Left ventricle myocardium superior (tissue), 1 donor: ENCODE data around the gene JPH3. TPM values are rescaled to one million over a fixed set of nuclear protein-coding genes. Genes with fewer than 3 reads are reported as not detected.

ENCODE experiments used
- ATAC-seq: fragments of 200-7000 bp; cut with Tn5 transposase; one replicate; pipeline ENCODE4 v1.9.1; 2020; ENCODE audit warnings: mild to moderate bottlenecking, moderate library complexity
- DNase-seq: peaks from one replicate; pipeline ENCODE4 v3.0.0-alpha.2; 2020
- intact Hi-C: fragments of 100-400 bp; cut with micrococcal nuclease; formaldehyde crosslinking; loops from one replicate; pipeline ENCODE4 v1.11.0; 2022
- total RNA-seq: library from RNA; stranded (reverse); fragmentation: NEBNext Ultra II Directional; extraction: Animal tissue kit (Norgen Biotek cat#: 25700); gene quantifications from one replicate; pipeline ENCODE4 v1.2.1, GENCODE V29; 2021
- donor health status: DM: no; HTN: yes; CAD: no; lungs with severe emphysema.

JPH3 gene
- total RNA-seq, 1 donor from 2014 or later, result 0.12 TPM

DNA sequence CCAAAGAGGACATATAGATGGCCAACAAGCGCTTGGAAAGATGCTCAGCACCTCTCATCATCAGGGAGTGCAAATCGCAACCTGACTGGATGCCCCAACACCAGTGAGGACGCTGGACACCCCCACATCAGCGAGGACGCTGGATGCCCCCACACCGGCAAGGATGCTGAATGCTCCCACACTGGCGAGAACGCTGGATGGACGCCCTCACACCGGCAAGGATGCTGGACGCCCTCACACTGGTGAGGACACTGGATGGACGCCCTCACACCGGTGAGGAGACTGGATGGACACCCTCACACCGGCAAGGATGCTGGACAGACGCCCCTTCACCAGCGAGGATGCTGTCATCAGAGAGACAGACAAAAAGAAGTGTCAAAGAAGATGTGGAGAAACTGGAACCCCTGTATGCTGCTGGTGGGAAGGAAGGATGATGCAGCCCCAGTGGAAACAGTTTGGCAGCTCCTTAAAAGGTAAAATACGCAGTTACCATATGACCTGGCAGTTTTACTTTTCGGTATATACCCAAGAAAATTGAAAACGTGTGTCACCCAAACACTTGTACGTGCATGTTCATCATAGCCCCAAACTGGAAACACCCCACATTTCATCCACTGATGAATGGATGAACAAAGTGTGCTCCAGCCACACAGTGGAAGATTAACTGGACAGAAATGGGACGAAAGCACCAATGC lies 10.1 kb upstream of the JPH3 start:
- ATAC-seq, result no peak
- DNase-seq, result no peak
- intact Hi-C loops, result no loop called here

DNA sequence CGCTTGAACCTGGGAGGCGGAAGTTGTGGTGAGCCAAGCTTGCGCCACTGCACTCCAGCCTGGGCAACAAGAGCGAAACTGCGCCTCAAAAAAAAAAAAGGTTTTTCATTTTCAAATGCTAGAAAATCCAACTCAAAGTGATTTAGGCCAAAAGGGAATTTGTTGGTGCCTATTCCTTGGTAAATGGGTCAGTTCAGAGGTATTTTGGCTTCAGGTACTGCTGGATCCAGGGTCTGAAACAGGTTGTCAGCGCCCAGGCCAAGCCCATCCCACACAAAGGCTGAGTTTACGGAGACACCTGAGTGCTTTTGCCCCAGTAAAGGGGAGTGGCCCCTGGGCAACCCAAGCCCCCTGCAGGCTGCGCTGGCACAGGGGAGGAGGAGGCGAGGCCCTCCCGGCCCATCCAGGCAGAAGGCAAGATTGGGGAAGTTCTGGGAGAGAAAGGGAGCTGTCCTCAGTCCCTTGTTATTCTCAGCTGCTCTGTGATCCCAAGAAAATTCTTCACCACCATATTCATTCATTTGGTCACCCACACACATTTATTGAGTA lies 8.5 kb upstream of the JPH3 start:
- DNase-seq (no peak), ATAC-seq (no peak)
- intact Hi-C loops, result no loop called here

DNA sequence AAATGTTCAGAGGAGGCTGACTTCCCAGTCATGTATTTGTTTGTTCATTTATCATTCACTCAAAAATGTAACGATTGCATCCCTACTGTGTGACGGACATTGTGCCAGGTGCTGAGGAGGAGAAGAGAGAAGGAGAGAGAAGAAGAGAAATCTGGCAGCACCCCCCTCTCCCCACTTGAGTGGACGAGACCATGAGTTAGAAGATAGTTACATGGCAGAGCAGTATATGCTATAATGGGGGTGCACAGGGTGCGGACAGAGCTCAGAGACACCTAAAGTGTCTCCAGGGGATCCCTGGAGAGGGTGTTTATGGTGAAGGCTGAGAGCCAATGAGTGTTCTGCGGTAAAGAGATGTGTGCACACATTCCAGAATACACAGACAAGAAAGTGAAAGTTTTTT lies 6.6 kb upstream of the JPH3 start:
- no peak for DNase-seq
- no peak for ATAC-seq
- intact Hi-C loops, result no loop called here

DNA sequence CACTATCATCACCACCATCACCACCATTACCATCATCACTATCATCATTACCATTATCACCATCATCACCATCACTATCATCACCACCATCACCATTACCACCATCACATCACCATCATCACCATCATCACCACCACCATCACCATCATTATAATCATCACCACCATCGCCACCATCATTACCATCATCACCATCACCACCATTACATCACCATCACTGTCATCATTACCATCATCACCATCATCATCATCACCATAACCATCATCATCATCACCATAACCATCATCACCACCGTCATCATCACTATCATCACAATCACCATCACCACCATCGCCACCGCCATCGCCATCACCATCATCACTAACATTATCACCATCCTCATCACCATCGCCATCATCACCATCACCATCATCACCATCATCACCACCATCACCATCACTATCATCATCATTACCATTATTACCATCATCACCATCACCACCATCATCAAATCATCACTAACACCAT lies 4.9 kb upstream of the JPH3 start:
- intact Hi-C loops, result no loop called here

DNA sequence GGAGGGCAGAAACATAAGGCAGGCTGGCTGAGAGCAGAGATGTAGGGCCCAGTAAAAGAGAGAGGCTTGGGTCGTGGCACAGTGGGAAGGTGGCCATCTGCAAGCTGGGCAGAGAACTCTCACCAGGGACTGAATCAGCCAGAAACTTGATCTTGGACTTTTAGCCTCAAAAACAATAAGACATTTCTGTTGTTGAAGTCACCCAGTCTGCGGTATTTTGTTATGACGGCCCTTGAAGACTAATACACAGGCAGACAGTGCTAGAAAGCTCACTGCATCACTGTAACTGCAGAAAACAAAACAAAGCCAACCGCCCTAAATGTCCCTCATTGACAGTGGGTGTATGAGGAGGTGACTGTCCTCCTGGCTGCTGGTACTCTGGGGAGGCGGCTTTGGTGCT lies 3.9 kb upstream of the JPH3 start:
- ATAC-seq, result no peak
- intact Hi-C loops, result no loop called here

More for the DNA sequence above, 4.9 kb upstream of the JPH3 start:
- no peak for DNase-seq
- ATAC-seq, result no peak

DNA sequence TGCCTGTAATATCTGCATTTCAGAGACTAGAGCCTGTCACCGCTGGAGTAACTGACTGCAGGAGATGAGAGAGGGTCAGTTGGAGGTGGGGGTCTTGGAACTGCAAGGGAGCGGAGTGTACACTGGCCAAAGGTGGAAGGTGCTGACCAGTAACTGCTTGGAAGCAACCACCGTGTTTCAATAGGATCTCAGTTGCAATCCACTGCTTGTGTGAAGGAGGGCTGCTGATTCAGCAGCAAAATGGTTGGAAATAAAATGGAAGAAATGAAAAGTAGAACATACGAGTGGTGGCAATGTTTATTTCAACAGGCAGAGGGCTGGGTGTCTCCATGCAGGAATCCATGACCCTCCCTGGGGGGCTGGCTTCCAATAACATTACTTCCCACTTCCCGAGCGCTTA lies 2.1 kb upstream of the JPH3 start:
- intact Hi-C loops, result no loop called here
- DNase-seq, result no peak
- ATAC-seq, result no peak

More for the DNA sequence above, 3.9 kb upstream of the JPH3 start:
- DNase-seq, result no peak

DNA sequence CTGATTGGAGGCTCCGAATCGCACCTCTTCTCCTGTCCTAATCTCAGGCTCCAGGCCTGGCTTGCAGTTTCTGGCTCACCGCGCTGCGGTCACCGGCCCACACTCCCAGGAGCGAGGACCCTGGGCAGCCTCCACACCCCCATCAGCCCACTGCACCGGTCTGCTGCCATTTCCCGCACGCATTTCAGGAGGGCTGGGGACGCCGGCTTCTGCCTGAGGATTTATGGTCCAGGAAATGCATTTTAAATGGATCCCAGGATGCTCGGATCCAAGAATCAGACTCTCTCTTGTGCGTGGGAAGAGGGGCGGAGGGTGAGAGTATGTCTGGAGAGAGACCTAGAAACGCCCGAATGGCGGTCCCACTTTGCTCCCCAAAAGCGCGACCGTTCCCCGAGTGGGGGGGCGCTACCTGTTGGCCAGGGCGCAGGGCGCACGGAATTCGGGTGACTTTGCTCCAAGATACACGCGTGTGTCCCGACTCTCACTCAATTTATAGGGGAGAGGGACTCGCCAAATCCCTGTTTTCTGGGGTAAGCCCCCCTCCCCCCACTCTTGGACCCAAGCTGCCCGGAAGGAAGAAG lies 817 bp upstream of the JPH3 start:
- DNase-seq (no peak), ATAC-seq (no peak)
- intact Hi-C loops, result no loop called here

DNA sequence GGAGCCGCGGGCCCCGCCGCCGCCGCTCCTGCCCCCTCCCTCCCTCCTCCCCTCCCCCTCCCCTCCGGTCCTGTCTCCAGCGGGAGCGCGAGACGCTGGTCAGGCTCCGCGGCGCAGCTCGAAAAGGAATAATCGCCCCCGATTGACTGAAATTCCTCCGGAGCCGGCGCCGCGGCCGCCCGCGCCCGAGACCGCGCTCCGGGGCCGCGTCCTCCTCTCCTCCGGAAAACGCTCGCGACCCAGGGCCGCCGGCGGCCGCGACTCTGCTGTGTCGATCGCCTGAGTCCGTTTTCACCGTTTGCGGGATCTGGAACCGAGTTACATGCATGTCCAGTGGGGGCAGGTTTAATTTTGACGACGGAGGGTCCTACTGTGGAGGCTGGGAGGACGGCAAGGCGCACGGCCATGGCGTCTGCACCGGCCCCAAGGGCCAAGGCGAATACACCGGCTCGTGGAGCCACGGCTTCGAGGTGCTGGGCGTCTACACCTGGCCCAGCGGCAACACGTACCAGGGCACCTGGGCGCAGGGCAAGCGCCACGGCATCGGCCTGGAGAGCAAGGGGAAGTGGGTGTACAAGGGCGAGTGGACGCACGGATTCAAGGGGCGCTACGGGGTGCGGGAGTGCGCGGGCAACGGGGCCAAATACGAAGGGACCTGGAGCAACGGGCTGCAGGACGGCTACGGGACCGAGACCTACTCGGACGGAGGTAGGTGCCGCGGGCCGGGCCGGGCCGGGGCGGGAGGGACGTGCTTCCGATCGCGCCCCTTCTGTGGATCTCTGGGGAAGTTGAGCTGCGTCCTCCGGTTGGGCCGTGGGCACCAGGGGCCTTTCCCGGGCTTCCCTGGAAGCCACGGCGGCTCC lies 744 bp downstream of the JPH3 start:
- ATAC-seq (no peak), DNase-seq (no peak)

DNA sequence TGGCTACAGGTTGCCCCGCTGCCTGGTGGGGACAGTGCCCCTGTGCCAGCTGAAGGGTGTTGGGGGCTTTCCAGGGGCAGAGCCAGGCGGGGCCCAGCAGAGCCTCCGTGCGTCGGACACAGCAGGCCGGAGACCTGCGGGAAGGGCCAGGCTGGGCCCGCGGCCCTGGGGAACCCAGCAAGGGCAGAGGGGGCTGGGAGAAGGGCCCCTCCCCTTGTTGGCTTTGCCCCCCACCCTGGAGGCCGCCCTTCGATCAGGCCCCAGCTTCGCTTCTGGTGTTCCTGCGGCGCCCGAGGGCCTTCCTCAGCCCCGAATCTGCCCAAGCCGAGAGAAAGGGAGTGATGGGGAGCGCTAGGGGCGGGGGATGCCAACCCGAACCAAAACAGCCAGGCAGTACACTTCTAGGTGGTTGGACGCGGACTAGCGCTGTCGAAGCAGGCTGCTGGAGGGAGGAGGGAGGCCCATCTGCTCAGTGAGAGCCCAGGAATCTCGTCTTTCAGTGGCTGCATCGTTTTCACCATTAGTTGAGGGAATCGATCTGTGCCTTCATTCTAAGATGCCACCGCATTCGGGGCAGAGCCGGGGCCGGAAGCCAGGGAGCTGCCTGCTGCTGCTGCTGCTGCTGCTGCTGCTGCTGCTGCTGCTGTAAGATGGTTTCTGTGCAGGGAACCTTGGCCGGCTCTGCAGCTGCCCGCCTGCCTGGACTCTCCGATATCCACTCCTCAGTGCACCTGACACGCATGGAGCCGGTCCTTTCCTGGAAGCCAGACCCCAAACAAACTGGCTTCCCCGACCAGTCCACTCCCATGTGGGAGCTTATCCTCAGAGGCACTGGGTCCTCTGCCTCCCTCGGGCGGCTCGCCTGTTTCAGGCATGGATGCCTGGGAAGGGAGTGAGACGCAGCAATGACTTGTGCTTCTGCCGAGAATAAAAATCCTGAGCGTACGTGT lies 1.7 kb downstream of the JPH3 start:
- intact Hi-C loops, result no loop called here
- no peak for ATAC-seq
- no peak for DNase-seq

More for the DNA sequence above, 744 bp downstream of the JPH3 start:
- intact Hi-C loops, result no loop called here

DNA sequence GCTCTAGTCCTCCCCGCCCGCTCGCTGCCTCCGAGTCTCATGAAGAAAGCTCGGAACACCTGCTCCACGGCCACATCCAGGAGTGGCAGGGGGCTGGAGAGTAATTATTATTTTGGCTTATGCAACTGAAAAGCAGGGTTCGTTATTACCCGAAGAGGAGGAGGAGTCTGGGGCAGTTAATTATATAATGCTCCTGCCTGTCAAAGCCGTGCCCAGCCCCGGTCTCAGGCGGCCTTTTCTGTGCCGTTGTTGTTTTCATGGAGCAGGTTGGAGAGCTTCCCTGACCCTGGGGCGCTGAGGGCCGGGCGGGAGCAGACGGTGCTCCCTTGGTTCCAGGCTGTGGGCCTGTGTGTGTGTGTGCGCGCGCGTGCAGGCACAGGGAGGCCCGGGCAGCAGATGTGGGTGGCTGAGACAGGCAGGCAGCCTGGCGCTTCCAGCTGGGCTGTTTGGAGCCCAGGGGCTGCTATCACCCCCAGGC lies 2.4 kb downstream of the JPH3 start:
- intact Hi-C loops, result no loop called here
- ATAC-seq, result no peak
- no peak for DNase-seq

DNA sequence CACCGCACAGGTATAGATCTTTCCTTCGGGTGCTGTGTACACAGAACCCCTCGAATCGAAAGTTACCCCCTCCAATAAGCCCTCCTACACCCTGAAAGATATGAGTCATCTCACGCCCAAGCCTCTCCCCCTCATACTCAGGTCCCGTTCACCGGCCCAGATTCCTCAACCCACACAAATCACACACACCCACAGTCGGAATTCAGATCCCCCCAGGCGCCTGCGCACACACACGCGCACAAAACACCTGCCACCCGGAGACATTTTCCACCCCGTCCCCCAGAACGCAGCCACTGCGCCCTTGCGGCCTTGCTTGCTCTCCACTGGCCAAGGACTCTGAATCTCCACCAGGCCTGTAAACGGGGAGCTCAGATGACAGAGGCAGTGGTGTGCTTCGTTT lies 4.9 kb downstream of the JPH3 start:
- intact Hi-C loops, result no loop called here
- ATAC-seq (no peak), DNase-seq (no peak)

DNA sequence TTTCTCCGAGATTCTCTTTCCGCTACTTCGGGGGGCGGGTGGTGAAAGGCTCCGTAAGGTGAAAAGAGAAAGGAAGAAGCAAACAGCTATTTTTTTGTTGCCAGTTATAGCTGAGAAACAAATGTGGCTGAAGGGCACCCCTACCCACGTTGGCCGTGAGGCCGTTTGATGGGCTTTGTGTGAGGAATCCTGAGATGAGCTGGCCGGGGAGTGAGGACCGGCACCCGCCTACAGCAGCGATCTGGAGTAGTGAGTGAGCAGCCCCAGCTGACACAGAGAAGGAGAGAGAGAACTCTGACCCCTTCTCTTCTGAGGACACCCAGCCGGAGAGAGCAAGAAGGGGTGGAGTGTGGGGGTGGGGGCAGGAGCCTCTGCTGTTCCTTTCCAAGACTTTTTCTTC lies 5.6 kb downstream of the JPH3 start:
- DNase-seq, result no peak
- intact Hi-C loops, result no loop called here
- ATAC-seq, result no peak

DNA sequence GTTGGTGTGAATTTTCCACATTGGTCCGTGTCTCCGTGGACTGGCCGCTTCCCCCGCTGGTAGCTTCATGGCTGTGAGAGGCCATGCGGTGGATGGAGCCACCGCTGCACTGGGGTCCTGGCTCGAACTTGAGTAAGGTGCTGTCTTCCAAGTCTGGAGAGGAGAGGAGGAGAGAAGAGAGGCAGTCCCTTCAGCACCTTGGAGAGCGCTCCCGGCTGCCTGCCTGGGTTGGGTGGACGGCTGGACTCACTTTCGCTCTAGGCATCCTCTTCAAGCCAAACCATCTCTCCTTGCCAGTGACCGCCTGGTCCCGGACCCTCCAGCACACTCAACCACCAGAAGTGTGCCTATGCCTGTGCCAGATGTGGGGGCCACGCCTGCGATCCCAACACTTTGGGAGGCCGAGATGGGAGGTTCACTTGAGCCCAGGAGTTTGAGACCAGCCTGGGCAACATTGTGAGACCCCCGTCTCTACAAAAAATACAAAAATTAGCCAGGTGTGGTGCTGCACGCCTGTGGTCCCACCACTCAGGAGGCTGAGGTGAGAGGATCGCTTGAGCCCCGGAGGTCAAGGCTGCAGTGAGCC lies 6.2 kb downstream of the JPH3 start:
- intact Hi-C loops, result no loop called here
- peak; percentile 62 for ATAC-seq
- peak; percentile 76 for DNase-seq

DNA sequence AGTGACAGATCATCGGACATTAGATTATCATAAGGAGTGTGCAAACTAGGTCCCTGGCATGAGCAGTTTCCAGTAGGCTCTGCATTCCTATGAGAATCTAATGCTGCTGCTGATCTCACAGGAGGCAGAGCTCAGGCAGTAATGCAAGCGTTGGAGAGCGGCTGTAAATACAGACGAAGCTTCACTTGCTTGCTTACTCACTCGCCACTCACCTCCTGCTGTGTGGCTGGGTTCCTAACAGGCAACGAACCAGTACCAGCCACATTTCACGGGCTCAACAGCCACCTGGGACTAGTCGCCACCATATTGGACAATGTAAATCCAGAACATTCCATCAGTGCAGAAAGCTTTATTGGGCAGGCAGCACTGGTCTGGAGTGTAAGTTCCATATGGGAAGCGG lies 7.7 kb downstream of the JPH3 start:
- intact Hi-C loops, result no loop called here
- DNase-seq (no peak), ATAC-seq (no peak)

DNA sequence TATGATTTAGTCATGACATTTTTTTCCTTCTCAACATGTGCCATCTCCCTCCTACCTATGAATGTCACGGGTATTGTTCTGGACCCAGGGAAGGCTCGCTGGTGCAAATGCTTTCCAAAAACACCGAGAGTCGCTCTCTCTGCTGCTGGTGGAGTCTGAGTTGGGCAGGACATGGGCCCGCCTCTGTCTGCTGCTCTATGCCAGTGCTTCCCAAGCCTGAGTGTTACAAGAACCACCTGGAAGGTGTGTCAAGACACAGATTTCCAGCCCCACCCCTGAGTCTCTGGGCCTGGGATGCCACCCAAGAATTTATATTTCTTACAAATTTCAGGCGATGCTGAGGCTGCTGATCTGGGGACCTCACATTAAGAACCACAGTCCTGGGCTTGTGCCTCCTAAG lies 9.1 kb downstream of the JPH3 start:
- ATAC-seq (no peak), DNase-seq (no peak)
- intact Hi-C loops, result no loop called here

DNA sequence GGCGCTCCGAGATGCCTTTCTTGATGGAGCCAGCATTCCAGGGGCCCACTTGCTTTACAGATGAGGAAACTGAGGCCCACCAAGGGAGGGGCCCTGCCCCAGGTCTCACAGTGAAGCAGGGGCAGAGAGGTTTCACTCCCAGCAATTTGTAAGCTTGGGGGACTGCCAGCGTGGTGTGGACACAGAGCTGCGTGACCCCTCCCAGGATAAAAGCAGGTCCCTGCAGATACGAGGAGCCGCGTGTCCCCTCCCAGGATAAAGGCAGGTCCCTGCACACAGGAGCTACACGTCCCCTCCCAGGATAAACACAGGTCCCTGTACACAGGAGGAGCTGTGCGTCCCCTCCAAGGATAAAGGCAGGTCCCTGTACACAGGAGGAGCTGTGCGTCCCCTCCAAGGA lies 11.7 kb downstream of the JPH3 start:
- no peak for ATAC-seq
- no peak for DNase-seq
- intact Hi-C loops, result no loop called here

DNA sequence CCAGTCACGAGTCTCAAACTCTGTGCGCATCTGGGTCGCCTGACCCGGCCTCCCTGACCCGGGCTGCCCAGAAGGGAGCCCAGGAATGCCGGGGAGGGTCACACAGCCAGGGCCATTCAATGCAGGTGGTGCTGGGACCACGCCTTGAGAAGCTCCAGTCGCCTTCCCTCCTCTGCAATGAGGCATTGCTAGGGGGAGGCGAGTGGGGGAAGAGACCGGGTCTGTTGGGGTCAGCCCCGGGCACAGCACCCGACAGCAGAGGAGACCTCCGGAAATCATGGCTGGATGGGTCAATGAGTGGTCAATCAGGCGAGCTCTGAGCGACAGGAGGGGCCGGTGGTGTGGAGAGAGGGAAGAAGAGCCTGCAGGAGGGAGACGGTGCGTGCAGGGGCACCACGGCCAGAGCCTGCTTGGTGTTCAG lies 13.3 kb downstream of the JPH3 start:
- ATAC-seq (no peak), DNase-seq (no peak)
- intact Hi-C loops, result no loop called here

DNA sequence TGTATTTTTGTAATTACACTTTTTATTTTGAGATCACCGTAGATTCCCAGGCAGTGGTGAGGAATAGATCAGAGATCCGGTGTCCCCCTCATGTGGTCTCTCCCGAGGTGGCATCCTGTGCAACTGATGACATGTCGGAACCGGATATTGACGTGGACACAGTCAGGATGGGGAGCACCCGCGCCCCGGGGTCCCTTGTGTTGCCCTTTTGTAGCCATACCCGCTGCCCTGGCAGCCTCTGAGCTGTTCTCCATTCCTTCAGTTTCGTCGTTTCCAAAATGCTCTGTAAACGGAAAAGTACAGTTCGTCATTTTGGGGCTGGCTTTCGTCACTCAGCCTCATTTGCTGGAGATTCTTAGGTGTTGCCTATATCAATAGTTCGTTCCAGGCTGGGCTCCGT lies 14.2 kb downstream of the JPH3 start:
- no peak for ATAC-seq

More for the DNA sequence above, 14.2 kb downstream of the JPH3 start:
- intact Hi-C loops, result no loop called here
- DNase-seq, result no peak
